K562 (cell line): ENCODE data around the gene OR10H2. TPM values are rescaled to one million over a fixed set of nuclear protein-coding genes. Genes with fewer than 3 reads are reported as not detected.

Experiments used
- ATAC-seq: fragments of 200-7000 bp; cut with Tn5 transposase; 3 replicates; pipeline ENCODE4 v1.9.1; 2020; ENCODE audit warnings: moderate library complexity
- BruUV-seq: library from RNA; stranded (reverse); fragments of 400-500 nt; replicated peaks from 2 replicates; lab custom pipeline; 2021; lab: Mats Ljungman, UMichigan
- CTCF ChIA-PET: fragments of 300-600 bp; formaldehyde crosslinking; extraction: SDS; loops from one replicate; lab custom pipeline; 2021; ENCODE audit warnings: low intra/inter-chr PET ratio; lab: Yijun Ruan, JAX
- POLR2A ChIA-PET: fragments of 300-600, 350-650 bp; sonication (Branson Sonifier 250); formaldehyde crosslinking; extraction: SDS; loops from one replicate; lab custom pipeline; 2021; ENCODE audit warnings: antibody characterized with exemption, inconsistent platforms; lab: Yijun Ruan, JAX
- DNase-seq, 4 experiments: peaks; one replicate each; pipeline versions ENCODE4 v3.0.0 to v3.0.0-alpha.2; 2011 to 2018; ENCODE audit warnings: low spot score in 3 of 4, mixed read lengths in 3 of 4; ENCODE audit errors: extremely low read depth in 1 of 4
- FAIRE-seq: peaks from 2 replicates; lab custom pipeline; 2011; peaks lifted over from hg19 to GRCh38; lab: Jason Lieb, UNC
- H2AFZ ChIP-seq: 2 replicates; pipeline ENCODE4 v1.6.0; 2011; ENCODE audit warnings: low read depth, low read length, control low read depth, inconsistent platforms
- H3K27ac ChIP-seq: fragments of 200-600 bp; 3 replicates; pipeline ENCODE4 v1.8.0; 2011; ENCODE audit warnings: low read depth, mild to moderate bottlenecking, control low read depth, inconsistent platforms, low read length, moderate library complexity, mixed read lengths; ENCODE audit errors: extremely low read depth
- H3K27me3 ChIP-seq, 2 experiments: fragments of 300-600 bp in 1 of 2; 2 replicates in 1 of 2; 3 replicates in 1 of 2; pipeline versions ENCODE4 v1.6.0 to v1.8.0; 2011; ENCODE audit warnings: inconsistent platforms in 2 of 2, low read length in 2 of 2, mild to moderate bottlenecking in 1 of 2, mixed read lengths in 1 of 2, moderate library complexity in 1 of 2; ENCODE audit not compliant: control insufficient read depth in 2 of 2, insufficient read depth in 2 of 2
- H3K36me3 ChIP-seq: fragments of 300-600 bp; 3 replicates; pipeline ENCODE4 v1.8.0; 2011; ENCODE audit warnings: mild to moderate bottlenecking, low read length, inconsistent platforms; ENCODE audit not compliant: control insufficient read depth, insufficient read depth
- H3K4me1 ChIP-seq, 2 experiments: fragments of 200-600 bp in 1 of 2; replicated peaks in 1 of 2; 2 replicates in 1 of 2; 3 replicates in 1 of 2; pipeline versions ENCODE4 v1.5.1 to v1.8.0; 2011; ENCODE audit warnings: inconsistent platforms in 2 of 2, low read length in 2 of 2, mild to moderate bottlenecking in 1 of 2, mixed read lengths in 1 of 2, moderate library complexity in 1 of 2; ENCODE audit not compliant: control insufficient read depth in 2 of 2, insufficient read depth in 2 of 2
- H3K4me2 ChIP-seq: 2 replicates; pipeline ENCODE4 v1.6.1; 2011; ENCODE audit warnings: low read length, control low read depth, inconsistent platforms, mixed read lengths; ENCODE audit not compliant: insufficient read depth
- H3K4me3 ChIP-seq: fragments of 200-600 bp; sonication (generic), shearing (Covaris generic); 2 replicates; pipeline ENCODE4 v1.5.1; 2016; ENCODE audit warnings: control low read depth, inconsistent platforms
- H3K79me2 ChIP-seq: fragments of 200-600 bp; 3 replicates; pipeline ENCODE4 v1.8.0; 2011; ENCODE audit warnings: low read length, inconsistent platforms; ENCODE audit not compliant: control insufficient read depth, insufficient read depth
- H3K9ac ChIP-seq, 2 experiments: 2 replicates each; pipeline versions ENCODE4 v1.6.0 to v1.6.1; 2011; ENCODE audit warnings: low read depth in 2 of 2, low read length in 2 of 2, control low read depth in 1 of 2, inconsistent platforms in 1 of 2, mild to moderate bottlenecking in 1 of 2, mixed read lengths in 1 of 2; ENCODE audit not compliant: insufficient read depth in 1 of 2
- H3K9me1 ChIP-seq: one replicate; pipeline ENCODE4 v1.6.0; 2011; ENCODE audit warnings: inconsistent platforms, mild to moderate bottlenecking, low read length, moderate library complexity; ENCODE audit not compliant: control insufficient read depth, insufficient read depth
- H3K9me3 ChIP-seq: replicated peaks from 2 replicates; pipeline ENCODE4 v1.5.1; 2011; ENCODE audit warnings: low read depth, low read length, inconsistent platforms; ENCODE audit not compliant: control insufficient read depth, insufficient read depth
- H4K20me1 ChIP-seq: replicated peaks from 2 replicates; pipeline ENCODE4 v1.6.1; 2011; ENCODE audit warnings: low read length, inconsistent platforms, mixed read lengths; ENCODE audit not compliant: control insufficient read depth, insufficient read depth
- RBM25 ChIP-seq: fragments of 200-400 bp; formaldehyde crosslinking; IDR thresholded peaks from 2 replicates; pipeline ENCODE4 v1.6.1; 2018; ENCODE audit warnings: low read length, low read depth, moderate library complexity; ENCODE audit not compliant: severe bottlenecking
- ZHX1 ChIP-seq: fragments of 150-350 bp; conservative IDR thresholded peaks from 2 replicates; pipeline ENCODE4 v1.6.1; 2014; ENCODE audit warnings: low read length
- WGBS: fragments of 100-300 bp; shearing (Covaris generic); methylation state at CpG from one replicate; pipeline ENCODE4 v1.1.6; 2016; ENCODE audit warnings: low coverage, mixed read lengths; ENCODE audit not compliant: insufficient coverage; ENCODE audit errors: missing lambda C conversion rate; 5-methylcytosine and 5-hydroxymethylcytosine counted together
- in situ Hi-C: fragments of 300-500 bp; cut with MboI; formaldehyde crosslinking; loops from 4 replicates; pipeline ENCODE4 v1.15.0; 2018; ENCODE audit warnings: inconsistent platforms, mixed read lengths
- intact Hi-C: fragments of 100-400 bp; cut with micrococcal nuclease; formaldehyde crosslinking; loops from 2 replicates; pipeline ENCODE4 v1.14.2; 2022
- polyA plus RNA-seq, 8 experiments: library from polyadenylated mRNA; depleted of rRNA in 4 of 8; stranded (reverse) in 5 of 8; unstranded in 3 of 8; fragments of >200 nt; fragmentation: Nextera tagmentation in 2 of 8; fragmentation: Illumina TruSeq in 1 of 8; extraction: Ambion mirVana in 2 of 8; extraction: Trizol in 1 of 8; gene quantifications; 2 replicates each; pipeline versions ENCODE4 v1.2.1 to v1.2.3, GENCODE V29; 2011 to 2014; ENCODE audit warnings: inconsistent platforms in 1 of 8, missing spikeins in 1 of 8
- total RNA-seq, 7 experiments: library from RNA; depleted of rRNA in 6 of 7; stranded (reverse); fragments of >200 nt in 6 of 7; fragmentation: Illumina TruSeq in 2 of 7; extraction: Trizol in 2 of 7; gene quantifications; 2 replicates each; pipeline versions ENCODE4 v1.2.1 to v1.2.3, GENCODE V29; 2011 to 2021; ENCODE audit warnings: low replicate concordance in 1 of 7
- TF ChIP-seq, protein P1 (sequence below): fragments of 450-650 bp; formaldehyde crosslinking; IDR thresholded peaks from 2 replicates; pipeline ENCODE4 v1.4.0; 2020; ENCODE audit warnings: mild to moderate bottlenecking
- TF ChIP-seq, protein P2 (sequence below): sonication (generic); formaldehyde crosslinking; IDR thresholded peaks from 2 replicates; pipeline ENCODE4 v1.8.0; 2023; ENCODE audit warnings: mild to moderate bottlenecking, missing genetic modification reagents

Gene OR10H2
- total and polyA plus RNA-seq, 9 of the 15 experiments (the other 6 are each of a cell fraction or from before 2014, with no cell fraction given), result not detected

- no TSS peak for BruUV-seq
- no peak overlapping the region for H3K4me2 ChIP-seq
- 0% methylated on average over 2 of the region's 2 CpGs for WGBS
- no peak overlapping the region for H3K9ac ChIP-seq
- in situ Hi-C loops, result loop anchor here (5.0 kb wide), 1 partner anchor 98 kb away; no protein-coding TSS in a partner anchor
- no peaks in the 10 kb centered on the region for H3K9me3 ChIP-seq
- no peaks in the 10 kb centered on the region for H4K20me1 ChIP-seq
- ChIA-PET CTCF (no interaction called here), POLR2A (interaction anchor here (0.7 kb wide), 1 partner anchor 9 kb away, joined by 3 read pairs; no protein-coding TSS in a partner anchor)
- TF ChIP-seq, protein P1, sequence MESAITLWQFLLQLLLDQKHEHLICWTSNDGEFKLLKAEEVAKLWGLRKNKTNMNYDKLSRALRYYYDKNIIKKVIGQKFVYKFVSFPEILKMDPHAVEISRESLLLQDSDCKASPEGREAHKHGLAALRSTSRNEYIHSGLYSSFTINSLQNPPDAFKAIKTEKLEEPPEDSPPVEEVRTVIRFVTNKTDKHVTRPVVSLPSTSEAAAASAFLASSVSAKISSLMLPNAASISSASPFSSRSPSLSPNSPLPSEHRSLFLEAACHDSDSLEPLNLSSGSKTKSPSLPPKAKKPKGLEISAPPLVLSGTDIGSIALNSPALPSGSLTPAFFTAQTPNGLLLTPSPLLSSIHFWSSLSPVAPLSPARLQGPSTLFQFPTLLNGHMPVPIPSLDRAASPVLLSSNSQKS (CRISPR knock-in tag), result no peak
- peak; percentile 37 for TF ChIP-seq RBM25
- TF ChIP-seq, protein P2, sequence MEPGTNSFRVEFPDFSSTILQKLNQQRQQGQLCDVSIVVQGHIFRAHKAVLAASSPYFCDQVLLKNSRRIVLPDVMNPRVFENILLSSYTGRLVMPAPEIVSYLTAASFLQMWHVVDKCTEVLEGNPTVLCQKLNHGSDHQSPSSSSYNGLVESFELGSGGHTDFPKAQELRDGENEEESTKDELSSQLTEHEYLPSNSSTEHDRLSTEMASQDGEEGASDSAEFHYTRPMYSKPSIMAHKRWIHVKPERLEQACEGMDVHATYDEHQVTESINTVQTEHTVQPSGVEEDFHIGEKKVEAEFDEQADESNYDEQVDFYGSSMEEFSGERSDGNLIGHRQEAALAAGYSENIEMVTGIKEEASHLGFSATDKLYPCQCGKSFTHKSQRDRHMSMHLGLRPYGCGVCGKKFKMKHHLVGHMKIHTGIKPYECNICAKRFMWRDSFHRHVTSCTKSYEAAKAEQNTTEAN (CRISPR knock-in tag), result no peak
- no peak for TF ChIP-seq ZHX1
- H3K79me2 ChIP-seq, result no peaks in the 10 kb centered on the region
- no peak overlapping the region for H2AFZ ChIP-seq
- no peaks in the 10 kb centered on the region for H3K4me1 ChIP-seq
- intact Hi-C loops, result no loop called here
- H3K36me3 ChIP-seq, result no peaks in the 10 kb centered on the region
- FAIRE-seq (no peak), DNase-seq (no peak), ATAC-seq (no peak)
- peaks cover 0 to 3% of the 10 kb centered on the region in 2 experiments; a peak in 2 of 5 replicates for H3K27me3 ChIP-seq
- no peak overlapping the region for H3K27ac ChIP-seq
- H3K9me1 ChIP-seq, result no peaks in the 10 kb centered on the region
- no peak overlapping the region for H3K4me3 ChIP-seq
Observed at GRCh38 chr19:15775249-15775648, 47.4 kb downstream of the OR10H2 start.
